Renal cortical epithelial cell (primary cell): ENCODE results near the gene MYO16. TPM values are rescaled to one million over a fixed set of nuclear protein-coding genes. Genes with fewer than 3 reads are reported as not detected.

Experiments
- DNase-seq: peaks from one replicate; pipeline ENCODE4 v3.0.0-alpha.2; 2011; ENCODE audit warnings: low read depth
- total RNA-seq: library from RNA; depleted of rRNA; stranded (reverse); fragments of >200 nt; gene quantifications from 2 replicates; pipeline ENCODE4 v1.2.3, GENCODE V29; 2014

Gene MYO16
- total RNA-seq, 1 donor from 2014 or later: 0.15 TPM

- DNase-seq: no peak
Measured at GRCh38 chr13:109119896-109120295, 490.5 kb downstream of the MYO16 start.

- no peak for DNase-seq
Measured at GRCh38 chr13:109121826-109122225, 492.4 kb downstream of the MYO16 start.

- DNase-seq: no peak
Measured at GRCh38 chr13:109123971-109124370, 494.6 kb downstream of the MYO16 start.

GRCh38 chr13:109126178-109126577 is 496.8 kb downstream of the MYO16 start:
- no peak for DNase-seq

- no peak for DNase-seq
Measured at GRCh38 chr13:109126891-109127641, 497.7 kb downstream of the MYO16 start.

GRCh38 chr13:109128121-109128520 is 498.7 kb downstream of the MYO16 start:
- no peak for DNase-seq

GRCh38 chr13:109130093-109130835 is 500.9 kb downstream of the MYO16 start:
- no peak for DNase-seq

- DNase-seq: peak; percentile 54
Measured at GRCh38 chr13:109131698-109132257, 502.4 kb downstream of the MYO16 start.

- DNase-seq: no peak
Measured at GRCh38 chr13:109135018-109135417, 505.6 kb downstream of the MYO16 start.

GRCh38 chr13:109136873-109137272 is 507.5 kb downstream of the MYO16 start:
- DNase-seq: no peak

GRCh38 chr13:109139346-109139745 is 509.9 kb downstream of the MYO16 start:
- DNase-seq: no peak

- no peak for DNase-seq
Measured at GRCh38 chr13:109140054-109140453, 510.6 kb downstream of the MYO16 start.

GRCh38 chr13:109140479-109141349 is 511.3 kb downstream of the MYO16 start:
- DNase-seq: no peak

- DNase-seq: no peak
Measured at GRCh38 chr13:109141706-109142105, 512.3 kb downstream of the MYO16 start.

- DNase-seq: no peak
Measured at GRCh38 chr13:109144693-109145437, 515.5 kb downstream of the MYO16 start.

GRCh38 chr13:109145631-109146030 is 516.2 kb downstream of the MYO16 start:
- peak; percentile 66 for DNase-seq

- DNase-seq: no peak
Measured at GRCh38 chr13:109146393-109146792, 517.0 kb downstream of the MYO16 start.

GRCh38 chr13:109146912-109147647 is 517.7 kb downstream of the MYO16 start:
- DNase-seq: peak; percentile 50

- no peak for DNase-seq
Measured at GRCh38 chr13:109148243-109148642, 518.8 kb downstream of the MYO16 start.

- DNase-seq: no peak
Measured at GRCh38 chr13:109150696-109151095, 521.3 kb downstream of the MYO16 start.
